ENCODE results near the gene FBLN5.
"Not testable (repeated sequence)": the region's sequence is repeated elsewhere in the genome, so short reads cannot be mapped to it uniquely, and the experiment has no call there.

The FBLN5 gene

DNA sequence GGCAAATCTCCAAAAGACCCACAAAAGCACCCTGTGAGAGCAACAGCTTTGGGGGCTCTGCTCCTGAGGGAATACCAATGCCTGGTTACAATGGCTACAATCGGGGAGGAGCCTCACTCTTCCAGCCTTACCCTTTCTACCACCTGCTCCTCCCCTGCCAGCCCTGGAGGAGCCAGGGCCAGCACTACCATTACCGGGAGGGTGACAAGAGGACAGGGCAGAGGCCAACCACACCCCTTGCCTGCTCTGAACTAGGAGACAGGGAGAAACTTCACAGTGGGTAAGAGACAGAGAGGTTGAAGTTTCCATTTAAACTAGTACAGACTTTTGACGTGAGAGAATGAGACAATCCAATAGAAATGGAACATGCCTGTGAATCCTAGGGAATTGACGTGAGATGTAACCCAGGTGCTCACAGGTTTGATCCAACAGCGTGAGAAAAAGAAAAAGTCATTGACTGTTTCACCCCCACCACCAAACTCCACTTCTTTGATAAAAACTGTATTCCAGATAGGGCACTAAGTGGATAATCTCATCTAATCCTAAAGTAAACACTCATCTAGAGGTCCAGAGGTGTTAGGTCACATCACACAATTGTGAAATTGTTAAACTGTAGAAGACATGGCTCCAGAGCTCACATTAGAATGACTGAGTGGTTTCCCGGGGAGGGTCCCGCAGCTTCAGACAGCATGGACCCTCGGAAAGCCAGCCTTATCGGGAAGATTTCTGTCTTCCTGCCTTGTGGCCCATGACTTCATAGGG lies 71.8 kb downstream of the FBLN5 start:
- no peak overlapping the region for H3K4me3 ChIP-seq (ENCODE audit: control insufficient read depth, low read depth, low read length)
- no peak for DNase-seq (ENCODE audit: low read depth)

DNA sequence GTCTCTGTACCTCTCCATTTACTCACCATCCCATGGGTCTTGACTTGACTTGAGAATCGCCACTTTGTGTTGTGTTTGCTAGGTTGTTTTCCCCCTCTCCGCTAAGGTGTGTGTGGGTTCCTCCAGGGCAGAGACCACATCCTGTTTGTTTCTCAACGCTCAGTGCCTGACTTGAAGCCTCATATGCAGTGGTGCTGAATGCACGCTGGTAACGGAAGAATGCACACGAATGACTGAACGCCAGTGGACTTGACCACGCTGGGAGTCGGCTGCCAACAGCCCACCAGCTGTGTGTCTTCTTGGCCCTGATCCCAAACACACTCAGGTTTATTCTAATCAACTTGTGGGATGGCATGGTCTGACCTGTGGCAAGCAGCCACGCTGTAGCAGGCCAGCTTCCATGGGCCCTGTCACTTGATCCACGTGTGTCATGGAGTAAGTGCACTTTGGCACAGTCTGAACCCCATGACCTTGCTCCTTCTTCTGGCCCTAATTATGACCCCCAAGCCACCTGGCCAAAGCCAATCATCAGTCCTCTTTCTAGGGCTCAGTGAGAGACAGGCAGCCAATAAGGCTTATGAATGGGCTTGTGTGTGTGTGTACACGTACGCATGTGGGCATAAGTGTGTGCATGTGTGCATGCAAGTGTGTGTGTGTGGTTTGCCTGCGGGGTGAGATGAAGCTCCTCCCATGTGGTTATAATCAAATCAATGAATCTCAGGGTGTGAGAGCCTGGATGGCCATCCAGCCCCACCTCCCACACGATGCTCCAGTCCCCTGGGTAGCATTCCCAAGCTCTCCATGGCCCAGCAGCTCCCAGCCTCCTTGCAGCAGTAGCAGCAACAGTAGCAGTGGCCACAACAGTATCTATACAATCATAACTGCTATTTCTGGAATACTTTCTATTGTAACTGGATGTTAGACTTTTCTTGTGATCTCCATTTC lies 73.8 kb downstream of the FBLN5 start:
- H3K4me3 ChIP-seq (ENCODE audit: control insufficient read depth, low read depth, low read length), result no peak overlapping the region
- no peak for DNase-seq (ENCODE audit: low read depth)
- TF ChIP-seq, protein P1, sequence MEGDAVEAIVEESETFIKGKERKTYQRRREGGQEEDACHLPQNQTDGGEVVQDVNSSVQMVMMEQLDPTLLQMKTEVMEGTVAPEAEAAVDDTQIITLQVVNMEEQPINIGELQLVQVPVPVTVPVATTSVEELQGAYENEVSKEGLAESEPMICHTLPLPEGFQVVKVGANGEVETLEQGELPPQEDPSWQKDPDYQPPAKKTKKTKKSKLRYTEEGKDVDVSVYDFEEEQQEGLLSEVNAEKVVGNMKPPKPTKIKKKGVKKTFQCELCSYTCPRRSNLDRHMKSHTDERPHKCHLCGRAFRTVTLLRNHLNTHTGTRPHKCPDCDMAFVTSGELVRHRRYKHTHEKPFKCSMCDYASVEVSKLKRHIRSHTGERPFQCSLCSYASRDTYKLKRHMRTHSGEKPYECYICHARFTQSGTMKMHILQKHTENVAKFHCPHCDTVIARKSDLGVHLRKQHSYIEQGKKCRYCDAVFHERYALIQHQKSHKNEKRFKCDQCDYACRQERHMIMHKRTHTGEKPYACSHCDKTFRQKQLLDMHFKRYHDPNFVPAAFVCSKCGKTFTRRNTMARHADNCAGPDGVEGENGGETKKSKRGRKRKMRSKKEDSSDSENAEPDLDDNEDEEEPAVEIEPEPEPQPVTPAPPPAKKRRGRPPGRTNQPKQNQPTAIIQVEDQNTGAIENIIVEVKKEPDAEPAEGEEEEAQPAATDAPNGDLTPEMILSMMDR (IDR thresholded peaks at IDR 0.05; ENCODE audit: control insufficient read depth, insufficient read depth, low read depth, low read length, missing control alignments), result no peak

More for the DNA sequence above, 71.8 kb downstream of the FBLN5 start:
- TF ChIP-seq, protein P1 (IDR thresholded peaks at IDR 0.05; ENCODE audit: control insufficient read depth, insufficient read depth, low read depth, low read length, missing control alignments), result no peak

DNA sequence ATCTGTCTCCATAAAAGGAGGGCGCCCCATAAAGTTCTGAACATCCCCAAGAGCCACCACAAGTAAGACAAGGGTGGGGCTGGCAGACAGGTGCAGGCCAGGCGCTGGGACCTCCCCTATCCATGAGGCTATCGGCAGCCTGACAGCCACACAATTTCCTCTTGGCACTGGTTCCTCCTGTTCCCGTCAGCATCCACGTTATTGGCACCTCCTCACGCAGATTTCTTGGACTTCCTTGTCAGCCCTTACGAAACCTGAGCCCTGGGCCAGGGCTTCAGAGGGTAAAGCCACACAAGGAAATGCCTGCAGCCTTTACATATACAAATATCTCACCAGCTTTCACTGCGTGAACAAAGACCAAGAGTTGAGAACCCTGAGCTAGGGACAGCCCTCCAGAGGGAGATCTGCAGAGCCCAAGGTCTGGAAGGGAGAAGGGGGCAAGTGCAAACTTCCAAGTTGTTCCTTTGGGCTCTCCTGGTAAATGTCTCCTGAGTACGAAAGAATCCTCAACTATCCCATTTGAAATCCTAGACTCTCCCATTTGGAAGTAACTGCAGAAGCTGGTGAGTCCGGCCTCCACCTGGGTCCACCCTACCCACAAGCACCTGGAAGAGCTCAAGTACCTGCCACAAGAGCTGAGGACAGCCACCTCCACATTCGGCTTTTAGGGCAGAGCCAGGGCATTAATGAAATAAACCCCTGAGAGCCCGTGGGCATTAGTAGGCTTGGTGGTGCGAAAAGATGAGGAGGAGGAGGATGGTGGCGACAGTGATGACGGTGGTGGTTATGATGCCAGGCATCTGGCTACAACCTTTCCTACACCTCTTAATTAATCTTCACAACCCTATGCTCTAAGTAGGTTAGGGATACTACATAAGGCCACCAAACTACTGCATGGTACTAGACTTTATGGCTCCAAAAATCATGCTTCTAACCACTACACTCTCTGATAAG lies 74.7 kb downstream of the FBLN5 start:
- H3K4me3 ChIP-seq (ENCODE audit: control insufficient read depth, low read depth, low read length), result no peak overlapping the region
- TF ChIP-seq, protein P1 (IDR thresholded peaks at IDR 0.05; ENCODE audit: control insufficient read depth, insufficient read depth, low read depth, low read length, missing control alignments), result no peak
- DNase-seq (ENCODE audit: low read depth), result no peak

DNA sequence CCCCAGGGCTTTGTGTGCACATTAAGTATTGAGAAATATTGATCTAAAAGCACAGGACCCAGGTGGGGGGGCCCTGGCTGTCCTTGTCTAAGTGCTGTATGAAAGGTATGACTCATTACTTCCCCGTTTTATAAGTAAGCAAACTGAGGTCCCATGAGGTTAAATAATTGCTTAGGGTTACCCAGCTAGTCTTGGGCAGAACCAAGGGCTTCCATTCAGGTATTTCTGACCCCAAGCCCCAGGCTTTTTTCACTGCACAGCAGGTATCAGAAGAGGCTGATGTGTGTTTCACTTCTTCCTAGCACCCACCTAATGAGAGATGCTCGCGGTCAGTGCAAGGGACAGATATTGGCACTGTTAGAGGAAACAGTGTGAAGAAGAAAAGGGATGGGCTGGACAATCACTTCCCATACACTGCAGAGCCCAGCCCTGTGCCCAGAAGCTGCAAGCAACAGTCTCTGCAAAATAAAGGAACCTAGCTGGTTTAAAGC lies 75.4 kb downstream of the FBLN5 start:
- TF ChIP-seq, protein P1 (IDR thresholded peaks at IDR 0.05; ENCODE audit: control insufficient read depth, insufficient read depth, low read depth, low read length, missing control alignments), result no peak
- no peak for DNase-seq (ENCODE audit: low read depth)
- H3K4me3 ChIP-seq (ENCODE audit: control insufficient read depth, low read depth, low read length), result no peak overlapping the region

DNA sequence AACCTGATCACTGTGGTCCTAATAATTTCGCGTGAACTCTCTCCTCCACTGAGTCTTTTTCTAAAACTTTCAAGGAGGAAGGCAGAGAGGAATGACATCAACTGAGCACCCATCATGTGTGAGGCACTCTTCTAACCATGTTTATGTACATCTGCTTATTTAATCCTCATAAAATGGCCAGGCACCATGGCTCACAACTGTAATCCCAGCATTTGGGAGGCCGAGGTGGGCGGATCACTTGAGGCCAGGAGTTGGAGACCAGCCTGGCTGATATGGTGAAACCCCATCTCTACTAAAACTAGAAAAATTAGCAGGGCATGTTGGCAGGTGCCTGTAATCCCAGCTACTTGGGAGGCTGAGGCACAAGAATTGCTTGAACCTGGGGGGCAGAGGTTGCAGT lies 76.1 kb downstream of the FBLN5 start:
- not testable (repeated sequence) for DNase-seq (ENCODE audit: low read depth); H3K4me3 ChIP-seq (ENCODE audit: control insufficient read depth, low read depth, low read length)

DNA sequence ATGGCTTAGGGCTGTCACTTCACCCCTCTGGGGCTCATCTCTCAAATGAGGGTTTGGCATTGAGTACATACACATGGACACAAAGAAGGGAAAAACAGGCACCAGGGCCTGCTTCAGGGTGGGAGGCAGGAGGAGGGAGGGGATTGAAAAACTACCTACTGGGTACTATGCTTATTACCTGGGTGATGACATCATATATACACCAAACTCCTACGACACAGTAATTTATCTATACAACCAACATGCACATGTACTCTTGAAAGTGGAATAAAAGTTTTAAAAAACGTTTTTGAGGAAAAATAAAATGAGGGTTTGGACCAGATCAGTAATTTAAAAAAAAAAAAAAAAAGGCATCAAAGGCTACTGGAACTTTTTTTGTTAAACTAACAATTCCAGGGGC lies 76.6 kb downstream of the FBLN5 start:
- TF ChIP-seq, protein P1 (IDR thresholded peaks at IDR 0.05; ENCODE audit: control insufficient read depth, insufficient read depth, low read depth, low read length, missing control alignments), result no peak
- H3K4me3 ChIP-seq (ENCODE audit: control insufficient read depth, low read depth, low read length), result no peak overlapping the region
- DNase-seq (ENCODE audit: low read depth), result no peak

Measured in AG09309 (cell line).